ENCODE data around the gene CDKN2C.

- TF ChIP-seq CTCF (tag by site-specific recombination; IDR thresholded peaks at IDR 0.05): no peak
- no peak for TF ChIP-seq ZNF513 (tag by site-specific recombination; IDR thresholded peaks at IDR 0.05)
- TF ChIP-seq ZNF24 (tag by site-specific recombination; IDR thresholded peaks at IDR 0.05): no peak
- no peak for TF ChIP-seq ATF2 (tag by site-specific recombination; IDR thresholded peaks at IDR 0.05; ENCODE audit: low read depth)
- no peak for TF ChIP-seq ZBTB11 (tag by site-specific recombination; conservative IDR thresholded peaks at IDR 0.05; ENCODE audit: low read depth)
- no peak for TF ChIP-seq ZNF768 (tag by site-specific recombination; IDR thresholded peaks at IDR 0.05)
- no peak for TF ChIP-seq OSR2 (tag by site-specific recombination; IDR thresholded peaks at IDR 0.05)
- TF ChIP-seq PRDM10 (tag by site-specific recombination; IDR thresholded peaks at IDR 0.05): no peak
- TF ChIP-seq SCRT1 (tag by site-specific recombination; IDR thresholded peaks at IDR 0.05; ENCODE audit: borderline replicate concordance): no peak
- no peak for TF ChIP-seq KLF7 (tag by site-specific recombination; IDR thresholded peaks at IDR 0.05; ENCODE audit: borderline replicate concordance)
- TF ChIP-seq ZNF398 (tag by site-specific recombination; IDR thresholded peaks at IDR 0.05): no peak
- no peak for TF ChIP-seq ZNF302 (tag by site-specific recombination; IDR thresholded peaks at IDR 0.05; ENCODE audit: low read depth)
Observed at GRCh38 chr1:51014878-51015277, 44.8 kb downstream of the CDKN2C start.

Measured in HEK293 (cell line).